Chondrocyte (in vitro differentiated cells): Measurements from ENCODE around the gene NUAK1. TPM values are rescaled to one million over a fixed set of nuclear protein-coding genes. Genes with fewer than 3 reads are reported as not detected.

Source experiments
- DNase-seq: peaks from one replicate; pipeline ENCODE4 v3.0.0; 2021; ENCODE audit warnings: mixed read lengths, low spot score
- H3K27ac Mint-ChIP-seq: one replicate; pipeline ENCODE4 v1.8.0; 2021; ENCODE audit warnings: mild to moderate bottlenecking, moderate library complexity, mixed read lengths; ENCODE audit not compliant: unreplicated experiment
- H3K27me3 Mint-ChIP-seq: 2 replicates; pipeline ENCODE4 v1.8.0; 2021; ENCODE audit warnings: low read depth, mixed read lengths
- H3K36me3 Mint-ChIP-seq: 2 replicates; pipeline ENCODE4 v1.8.0; 2021; ENCODE audit warnings: low read depth, mixed read lengths
- H3K4me1 Mint-ChIP-seq: 2 replicates; pipeline ENCODE4 v1.8.0; 2021; ENCODE audit warnings: low read depth, mild to moderate bottlenecking, mixed read lengths
- H3K4me3 Mint-ChIP-seq: one replicate; pipeline ENCODE4 v1.8.0; 2021; ENCODE audit warnings: mild to moderate bottlenecking, moderate library complexity, mixed read lengths; ENCODE audit not compliant: unreplicated experiment
- H3K9me3 Mint-ChIP-seq: 2 replicates; pipeline ENCODE4 v1.8.0; 2021; ENCODE audit warnings: low read depth, mixed read lengths
- CTCF ChIP-seq: fragments of 200-600 bp; sonication (generic); IDR thresholded peaks from 2 replicates; pipeline ENCODE4 v1.5.0; 2021; ENCODE audit warnings: antibody characterized with exemption, mild to moderate bottlenecking, moderate library complexity
- total RNA-seq: library from RNA; stranded (reverse); gene quantifications from 3 replicates; pipeline ENCODE4 v1.2.1, GENCODE V29; 2021

The NUAK1 gene
- total RNA-seq, 1 donor from 2014 or later = 78.1 TPM

GRCh38 chr12:106088246-106088808, 50.4 kb downstream of the NUAK1 start:
- Mint-ChIP-seq H3K4me3 (no peak overlapping the region), H3K4me1 (peaks cover 90% of the 10 kb centered on the region), H3K27ac (peak overlapping the region; percentile 96), H3K36me3 (peaks cover 44% of the 10 kb centered on the region), H3K27me3 (no peaks in the 10 kb centered on the region), H3K9me3 (no peaks in the 10 kb centered on the region)
- TF ChIP-seq CTCF = no peak
- no peak for DNase-seq

GRCh38 chr12:106086696-106087095, 52.1 kb downstream of the NUAK1 start:
- H3K27me3 Mint-ChIP-seq = no peaks in the 10 kb centered on the region
- H3K4me1 Mint-ChIP-seq = peaks cover 90% of the 10 kb centered on the region
- no peak for TF ChIP-seq CTCF
- H3K4me3 Mint-ChIP-seq = no peak overlapping the region
- H3K27ac Mint-ChIP-seq = peak overlapping the region; percentile 80
- peaks cover 50% of the 10 kb centered on the region for H3K36me3 Mint-ChIP-seq
- DNase-seq = no peak
- no peaks in the 10 kb centered on the region for H3K9me3 Mint-ChIP-seq

- H3K4me1 Mint-ChIP-seq = peaks cover 90% of the 10 kb centered on the region
- peak overlapping the region; percentile 97 for H3K27ac Mint-ChIP-seq
- no peak for TF ChIP-seq CTCF
- H3K27me3 Mint-ChIP-seq = no peaks in the 10 kb centered on the region
- H3K9me3 Mint-ChIP-seq = no peaks in the 10 kb centered on the region
- peaks cover 52% of the 10 kb centered on the region for H3K36me3 Mint-ChIP-seq
- DNase-seq = no peak
- no peak overlapping the region for H3K4me3 Mint-ChIP-seq
Observed at GRCh38 chr12:106085213-106085612, 53.5 kb downstream of the NUAK1 start.

GRCh38 chr12:106084759-106085158, 54.0 kb downstream of the NUAK1 start:
- H3K9me3 Mint-ChIP-seq = no peaks in the 10 kb centered on the region
- DNase-seq = no peak
- H3K27ac Mint-ChIP-seq = peak overlapping the region; percentile 97
- H3K36me3 Mint-ChIP-seq = peaks cover 50% of the 10 kb centered on the region
- H3K4me1 Mint-ChIP-seq = peaks cover 90% of the 10 kb centered on the region
- H3K27me3 Mint-ChIP-seq = no peaks in the 10 kb centered on the region
- no peak for TF ChIP-seq CTCF
- H3K4me3 Mint-ChIP-seq = peak overlapping the region; percentile 40

GRCh38 chr12:106084014-106084671, 54.6 kb downstream of the NUAK1 start:
- DNase-seq = no peak
- TF ChIP-seq CTCF = no peak
- Mint-ChIP-seq H3K4me1 (peaks cover 90% of the 10 kb centered on the region), H3K27me3 (no peaks in the 10 kb centered on the region), H3K36me3 (peaks cover 53% of the 10 kb centered on the region), H3K27ac (peak overlapping the region; percentile 97), H3K9me3 (no peaks in the 10 kb centered on the region), H3K4me3 (peak overlapping the region; percentile 57)
